GM21825 (cell line): ENCODE measurements around the gene SIGLEC10.
A peak's percentile ranks its signal among the peaks of the same experiment; 100 is the strongest.

ENCODE experiments used
- ATAC-seq: cut with Tn5 transposase; IDR thresholded peaks from one replicate; pipeline ENCODE4 v1.9.1; 2021; ENCODE audit warnings: mild to moderate bottlenecking, moderate library complexity; ENCODE audit not compliant: unreplicated experiment

Gene SIGLEC10

GRCh38 chr19:51366389-51367254 is 50.8 kb downstream of the SIGLEC10 start:
- peak; percentile 46 for ATAC-seq

- ATAC-seq, result no peak
Measured at GRCh38 chr19:51365965-51366388, 51.5 kb downstream of the SIGLEC10 start, which contains the start of gene ETFB. TSS of gene ETFB (minus strand) at chr19:51366388. CDS start at chr19:51366326, 62 bp downstream.

- ATAC-seq, result no peak
Measured at GRCh38 chr19:51365211-51365964, 52.1 kb downstream of the SIGLEC10 start.

- no peak for ATAC-seq
Measured at GRCh38 chr19:51364200-51365106, 53.0 kb downstream of the SIGLEC10 start.

- no peak for ATAC-seq
Measured at GRCh38 chr19:51361239-51361638, 56.2 kb downstream of the SIGLEC10 start.
